ENCODE data around the gene TMC4.

The TMC4 gene

DNA sequence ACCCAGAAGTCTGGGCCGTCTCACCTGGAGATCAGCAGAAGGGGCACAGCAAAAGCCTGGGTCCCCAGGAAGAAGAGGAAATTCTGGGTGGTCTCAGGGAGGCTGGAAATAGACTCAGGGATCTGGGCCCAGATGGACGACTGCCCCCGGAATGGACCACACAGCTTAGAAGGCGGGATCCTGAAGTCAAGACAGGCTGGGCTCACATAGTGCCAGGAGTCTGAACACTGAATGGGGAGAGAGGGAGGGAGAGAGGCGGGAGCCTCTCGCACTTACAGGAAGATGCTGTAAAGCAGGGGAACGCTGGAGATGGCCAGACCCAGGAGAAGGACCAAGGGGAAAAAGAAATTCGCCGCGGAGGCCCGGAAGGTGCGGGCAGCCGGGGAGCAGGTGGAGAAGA, 12.1 kb downstream of the TMC4 start:
- CTCF ChIA-PET: no interaction called here

DNA sequence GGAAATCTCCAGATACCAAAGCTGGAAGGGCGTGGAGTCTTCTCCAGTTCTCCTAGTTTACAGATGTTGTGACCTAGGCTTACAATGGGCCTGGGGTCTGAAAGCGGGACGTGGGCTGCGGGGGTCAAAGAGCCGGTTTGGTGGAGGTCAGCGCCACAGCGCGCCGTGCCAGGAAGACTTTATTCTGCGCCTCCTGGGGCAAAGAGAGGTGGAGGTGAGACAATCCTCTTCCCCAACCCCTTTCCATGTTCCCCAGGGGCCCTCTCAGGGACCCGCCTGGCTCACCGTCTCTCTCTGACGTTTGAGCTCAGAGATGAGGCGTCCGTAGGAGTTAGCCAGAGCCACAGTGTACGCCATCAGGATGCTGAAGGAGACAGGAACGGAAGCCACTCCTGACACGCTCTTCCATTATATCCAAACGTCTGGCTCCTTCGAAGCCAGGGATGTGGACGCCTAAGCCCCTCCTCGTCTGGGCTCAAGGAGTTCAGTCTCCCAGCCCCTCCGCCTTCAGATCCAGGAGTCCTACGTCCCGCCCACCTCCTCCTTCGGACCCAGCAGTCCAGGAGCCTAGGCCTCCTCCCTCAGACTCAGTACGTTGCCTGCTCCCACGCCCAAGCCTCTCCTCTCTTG, 12.7 kb downstream of the TMC4 start:
- Mint-ChIP-seq H3K36me3 (peaks cover 23% of the 10 kb centered on the region), H3K9me3 (no peaks in the 10 kb centered on the region), H3K4me1 (peaks cover 79% of the 10 kb centered on the region), H3K4me3 (peak overlapping the region; percentile 94), H3K27me3 (peaks cover 24% of the 10 kb centered on the region), H3K27ac (peak overlapping the region; percentile 98)
- CTCF ChIA-PET: interaction anchor here (0.6 to 1.4 kb wide), 3 partner anchors 10 to 231 kb away, joined by 3 to 5 read pairs (median 3); partner anchors contain the start of gene MBOAT7
- DNase-seq: peak; percentile 34

More for the DNA sequence above, 12.1 kb downstream of the TMC4 start:
- peaks cover 29% of the 10 kb centered on the region for H3K27me3 Mint-ChIP-seq
- peaks cover 21% of the 10 kb centered on the region for H3K36me3 Mint-ChIP-seq
- H3K4me1 Mint-ChIP-seq: peaks cover 79% of the 10 kb centered on the region
- H3K27ac Mint-ChIP-seq: peak overlapping the region; percentile 98
- H3K9me3 Mint-ChIP-seq: no peaks in the 10 kb centered on the region
- peak overlapping the region; percentile 94 for H3K4me3 Mint-ChIP-seq
- no peak for DNase-seq

DNA sequence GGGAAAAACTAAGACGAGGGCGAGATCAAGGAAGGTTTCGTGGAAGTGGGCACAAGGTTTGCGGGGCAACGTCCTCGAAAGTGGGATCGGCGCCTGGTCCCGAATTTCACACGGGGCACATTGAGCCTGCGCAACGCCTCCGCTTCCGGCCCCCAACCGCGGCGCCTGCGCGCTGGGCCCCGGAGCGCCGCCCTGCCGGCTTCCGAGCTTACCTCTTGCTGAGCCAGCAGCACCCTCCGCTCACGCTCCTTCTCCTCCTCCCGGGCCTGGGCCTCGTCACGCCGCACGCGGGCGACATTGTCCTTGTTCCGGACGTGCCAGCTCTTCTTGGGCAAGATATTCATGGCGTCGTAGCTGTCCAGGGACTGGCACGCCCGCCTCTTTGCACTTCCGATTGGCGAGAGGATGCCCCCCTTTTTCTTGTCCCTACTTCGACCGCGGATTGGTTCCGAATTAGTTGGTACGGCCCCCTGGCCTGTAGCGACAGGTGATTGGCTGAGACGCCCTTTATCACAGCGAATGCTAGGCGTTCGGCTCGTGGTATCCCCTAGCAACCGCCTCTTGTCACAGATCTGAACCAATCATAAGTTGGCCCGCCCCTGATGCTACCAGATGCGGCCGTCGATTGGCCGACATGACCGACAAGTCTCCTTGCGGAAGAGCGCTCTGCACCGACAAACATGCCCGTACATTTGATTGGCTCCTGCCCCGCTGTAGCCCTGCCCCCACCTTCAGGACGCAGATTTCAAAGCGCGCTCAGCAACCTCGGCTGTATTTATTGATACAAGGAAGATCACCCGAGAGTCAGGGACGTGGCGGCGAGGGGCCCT, 13.4 kb downstream of the TMC4 start, which contains the start of gene LENG1:
LENG1 (minus strand) TSS at position 370 of the 830 bp plus-strand sequence; CDS start at position 344, 26 bp downstream.
- Mint-ChIP-seq H3K9me3 (no peaks in the 10 kb centered on the region), H3K4me1 (peaks cover 79% of the 10 kb centered on the region), H3K27me3 (peaks cover 16% of the 10 kb centered on the region), H3K36me3 (peaks cover 29% of the 10 kb centered on the region), H3K4me3 (peak within 1 kb of the TSS; percentile 94), H3K27ac (peak within 1 kb of the TSS; percentile 98)
- peak; percentile 100 for DNase-seq
- CTCF ChIA-PET: interaction anchor here (0.6 to 1.6 kb wide), 7 partner anchors 9 to 232 kb away, joined by 3 to 5 read pairs (median 3); partner anchors contain the start of genes CNOT3 and MBOAT7

DNA sequence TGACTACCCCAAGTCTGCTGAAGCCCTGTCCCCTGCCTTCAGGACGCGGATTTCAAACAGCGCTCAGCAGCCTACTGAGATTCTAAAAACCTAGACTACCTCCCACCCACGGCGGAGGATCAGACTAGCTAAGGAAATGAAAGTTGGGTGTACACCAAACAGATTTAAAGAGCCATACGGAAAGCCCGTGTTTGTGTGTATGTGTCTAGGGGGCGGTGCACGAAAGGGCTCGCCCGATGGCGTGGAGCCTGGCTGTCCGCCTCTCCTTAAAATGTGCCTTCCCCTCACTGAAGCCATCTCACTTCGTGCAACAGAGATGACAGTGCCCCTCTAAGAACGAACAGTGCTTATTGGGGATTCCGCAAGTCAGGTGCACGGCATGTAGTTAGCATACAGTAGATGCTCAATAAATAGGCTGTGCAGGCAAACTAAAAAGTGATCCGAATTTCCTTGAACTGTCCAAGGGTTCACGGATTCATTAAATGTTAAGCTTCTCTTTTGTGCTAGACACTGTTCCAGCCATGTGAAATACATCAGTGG, 14.1 kb downstream of the TMC4 start:
- H3K4me3 Mint-ChIP-seq: peak overlapping the region; percentile 94
- CTCF ChIA-PET: interaction anchor here (1.0 to 1.6 kb wide), 6 partner anchors 10 to 232 kb away, joined by 3 to 5 read pairs (median 4); partner anchors contain the start of genes CNOT3 and MBOAT7
- peaks cover 31% of the 10 kb centered on the region for H3K36me3 Mint-ChIP-seq

DNA sequence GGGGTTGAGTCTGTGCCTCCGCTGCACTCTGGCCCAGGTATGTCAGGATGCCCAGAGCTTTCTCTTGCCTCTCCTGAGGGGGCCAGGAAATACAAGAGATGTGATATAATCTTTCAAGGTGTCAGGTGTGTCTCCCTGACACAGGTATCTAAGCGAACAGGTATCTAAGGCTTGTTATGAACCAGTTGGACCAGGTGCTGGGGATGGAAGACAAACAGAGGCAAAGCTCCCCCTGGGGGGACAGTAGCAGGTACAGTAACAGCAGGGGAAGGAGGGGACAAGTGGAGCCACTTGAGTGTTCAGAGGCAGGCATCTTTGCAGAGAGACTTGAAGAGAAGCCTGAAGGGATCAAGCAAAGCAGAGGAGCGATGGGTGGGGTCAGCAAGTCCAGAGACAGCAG, 16.0 kb downstream of the TMC4 start:
- DNase-seq: no peak
- H3K27ac Mint-ChIP-seq: no peak overlapping the region
- H3K27me3 Mint-ChIP-seq: no peaks in the 10 kb centered on the region
- CTCF ChIA-PET: no interaction called here
- peaks cover 43% of the 10 kb centered on the region for H3K36me3 Mint-ChIP-seq
- H3K4me3 Mint-ChIP-seq: peak overlapping the region; percentile 19
- H3K4me1 Mint-ChIP-seq: peaks cover 64% of the 10 kb centered on the region
- H3K9me3 Mint-ChIP-seq: no peaks in the 10 kb centered on the region

More for the DNA sequence above, 14.1 kb downstream of the TMC4 start:
- peak; percentile 61 for DNase-seq
- Mint-ChIP-seq H3K4me1 (peaks cover 78% of the 10 kb centered on the region), H3K27me3 (peaks cover 11% of the 10 kb centered on the region), H3K9me3 (no peaks in the 10 kb centered on the region), H3K27ac (peak overlapping the region; percentile 98)

DNA sequence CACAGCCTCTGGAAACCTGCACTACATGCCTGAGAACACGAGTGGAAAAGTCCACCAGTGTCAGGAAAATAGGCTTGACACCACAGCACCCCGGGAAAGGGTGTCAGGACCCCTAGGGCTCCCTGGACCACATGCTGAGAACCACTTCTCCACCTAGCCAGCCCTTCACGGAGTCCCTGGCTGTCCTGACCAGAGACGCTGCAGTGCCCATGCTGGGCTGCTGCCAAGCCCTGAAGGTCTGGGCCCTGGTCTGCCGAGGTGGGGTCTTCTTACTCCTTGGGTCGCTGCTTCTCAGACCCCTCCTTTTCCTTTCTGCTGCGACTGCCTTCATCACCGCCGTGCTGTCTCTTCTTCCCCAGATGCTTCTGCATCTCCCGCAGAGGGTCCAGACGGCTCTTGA, 16.5 kb downstream of the TMC4 start:
- CTCF ChIA-PET: no interaction called here
- H3K4me3 Mint-ChIP-seq: no peak overlapping the region

DNA sequence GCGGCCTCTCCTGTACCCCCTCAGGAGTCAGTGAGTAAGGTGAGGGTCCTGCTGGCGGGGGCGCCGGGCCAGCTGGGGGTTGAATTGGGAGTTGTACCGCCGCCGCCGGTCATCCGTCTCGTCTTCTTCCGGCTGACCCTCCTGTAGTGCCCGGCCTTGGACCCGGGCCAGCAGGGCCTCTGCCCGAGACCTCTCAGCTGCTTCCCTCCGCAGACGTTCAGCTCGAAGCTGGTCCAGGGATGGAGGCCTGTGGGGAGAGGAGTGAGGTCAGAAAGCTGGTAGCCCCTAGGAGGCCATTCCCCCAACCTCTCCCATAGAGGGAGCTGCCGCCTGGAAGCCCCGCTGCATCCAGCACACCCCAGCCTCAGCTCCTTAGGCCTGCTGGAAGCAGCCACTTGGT, 17.3 kb downstream of the TMC4 start:
- peaks cover 52% of the 10 kb centered on the region for H3K36me3 Mint-ChIP-seq
- peak overlapping the region; percentile 80 for H3K27ac Mint-ChIP-seq
- peaks cover 57% of the 10 kb centered on the region for H3K4me1 Mint-ChIP-seq
- no peak overlapping the region for H3K4me3 Mint-ChIP-seq
- no peak for DNase-seq
- H3K9me3 Mint-ChIP-seq: no peaks in the 10 kb centered on the region
- CTCF ChIA-PET: no interaction called here
- H3K27me3 Mint-ChIP-seq: no peaks in the 10 kb centered on the region

More for the DNA sequence above, 16.5 kb downstream of the TMC4 start:
- no peak for DNase-seq
- H3K27me3 Mint-ChIP-seq: no peaks in the 10 kb centered on the region
- peak overlapping the region; percentile 49 for H3K27ac Mint-ChIP-seq
- H3K36me3 Mint-ChIP-seq: peaks cover 46% of the 10 kb centered on the region
- H3K4me1 Mint-ChIP-seq: peaks cover 61% of the 10 kb centered on the region
- H3K9me3 Mint-ChIP-seq: no peaks in the 10 kb centered on the region

DNA sequence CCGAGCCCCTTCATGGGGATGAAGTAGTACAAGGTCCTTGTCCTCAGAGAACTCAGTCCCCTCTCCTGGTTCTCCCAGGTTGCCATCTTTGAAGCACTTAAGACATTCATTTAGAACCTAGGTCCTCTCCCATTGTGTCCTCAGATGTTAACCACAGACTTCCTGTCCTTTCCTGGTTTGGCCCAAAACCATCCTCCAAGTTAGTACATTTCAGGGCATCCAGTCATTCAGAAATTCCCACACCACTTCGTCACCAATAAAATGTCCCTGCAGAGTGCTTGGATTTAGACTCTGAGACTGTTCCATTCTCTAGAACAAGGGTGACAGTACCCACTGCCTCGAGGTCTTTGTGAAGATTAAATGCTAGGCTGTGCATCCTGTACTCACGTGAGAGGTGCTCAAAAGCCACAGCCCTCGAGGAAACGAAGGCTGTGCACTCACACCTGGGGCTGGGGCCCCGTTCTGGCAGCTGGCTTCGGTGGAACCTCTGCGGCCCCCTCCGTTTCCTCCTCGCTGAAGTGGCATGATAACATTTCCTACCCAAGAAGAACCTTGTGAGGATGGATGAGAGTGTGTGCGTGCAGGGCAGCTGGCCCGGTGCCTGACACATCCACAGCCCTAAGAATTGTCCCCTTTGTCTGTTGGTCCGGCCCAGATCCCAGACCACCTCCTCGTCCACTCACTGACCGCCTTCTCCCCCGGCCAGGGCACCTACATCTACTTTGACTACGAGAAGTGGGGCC, 18.2 kb downstream of the TMC4 start:
- no peaks in the 10 kb centered on the region for H3K9me3 Mint-ChIP-seq
- H3K4me1 Mint-ChIP-seq: peaks cover 47% of the 10 kb centered on the region
- CTCF ChIA-PET: no interaction called here
- no peaks in the 10 kb centered on the region for H3K27me3 Mint-ChIP-seq
- H3K27ac Mint-ChIP-seq: peak overlapping the region; percentile 91
- peaks cover 57% of the 10 kb centered on the region for H3K36me3 Mint-ChIP-seq
- DNase-seq: peak; percentile 74
- peak overlapping the region; percentile 6 for H3K4me3 Mint-ChIP-seq

DNA sequence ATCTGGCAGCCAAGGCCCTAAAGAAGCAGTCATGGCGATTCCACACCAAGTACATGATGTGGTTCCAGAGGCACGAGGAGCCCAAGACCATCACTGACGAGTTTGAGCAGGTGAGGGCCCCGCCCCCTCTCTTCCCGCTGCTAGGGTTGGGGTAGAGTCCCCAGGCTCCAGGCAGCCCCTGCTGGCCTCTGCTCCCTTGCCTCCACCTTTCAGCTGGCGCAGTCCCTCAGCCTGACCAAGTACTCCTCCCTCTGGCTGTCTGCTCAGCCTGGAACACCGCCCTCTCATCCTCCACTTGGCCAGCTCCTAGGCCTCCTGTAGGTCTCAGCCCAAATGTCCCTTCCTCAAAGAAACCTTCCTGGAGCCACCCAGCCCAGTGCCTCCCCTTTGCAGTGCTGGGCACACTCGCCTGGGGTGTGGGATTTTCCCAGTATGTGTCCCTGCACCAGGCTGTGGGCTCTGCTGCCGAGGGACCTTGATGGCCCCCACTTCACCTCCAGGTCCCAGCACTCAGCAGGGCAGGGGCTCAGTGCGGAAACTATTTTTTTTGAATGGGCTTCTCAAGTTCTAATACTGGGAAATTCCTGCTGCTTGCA, 19.1 kb downstream of the TMC4 start:
- Mint-ChIP-seq H3K4me1 (peaks cover 43% of the 10 kb centered on the region), H3K4me3 (no peak overlapping the region), H3K36me3 (peaks cover 66% of the 10 kb centered on the region), H3K27me3 (no peaks in the 10 kb centered on the region), H3K9me3 (no peaks in the 10 kb centered on the region), H3K27ac (peak overlapping the region; percentile 45)
- DNase-seq: no peak
- CTCF ChIA-PET: no interaction called here

DNA sequence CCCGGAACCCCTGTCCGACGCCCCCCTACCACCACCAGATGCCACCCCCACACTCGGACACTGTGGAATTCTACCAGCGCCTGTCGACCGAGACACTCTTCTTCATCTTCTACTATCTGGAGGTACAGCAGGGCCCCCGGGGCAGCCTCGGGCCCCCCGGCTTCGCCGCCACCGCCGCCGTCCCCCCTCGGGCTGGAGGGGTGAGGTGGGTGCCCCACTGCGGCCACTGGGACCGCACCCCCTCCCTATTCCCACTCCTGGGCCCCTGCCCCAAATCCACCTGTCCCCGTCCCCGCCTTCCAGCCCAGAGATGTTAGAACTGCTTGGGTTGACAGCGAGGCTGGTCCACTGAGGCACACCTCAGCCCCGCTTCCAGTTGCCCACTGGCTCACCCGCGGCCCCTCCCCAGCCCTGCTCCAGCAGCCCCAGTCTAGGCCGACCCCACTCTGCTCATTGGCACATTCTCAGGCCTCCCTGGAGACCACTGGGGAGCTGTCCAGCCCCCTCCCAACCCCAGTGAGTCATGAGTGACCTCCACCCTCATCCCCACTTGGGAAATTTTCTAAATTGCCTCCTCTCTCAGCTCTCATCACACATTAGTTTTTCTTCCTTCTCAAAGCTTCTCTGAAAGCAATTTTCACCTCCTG, 20.0 kb downstream of the TMC4 start:
- H3K27me3 Mint-ChIP-seq: no peaks in the 10 kb centered on the region
- H3K4me3 Mint-ChIP-seq: no peak overlapping the region
- CTCF ChIA-PET: no interaction called here
- peaks cover 67% of the 10 kb centered on the region for H3K36me3 Mint-ChIP-seq
- H3K27ac Mint-ChIP-seq: no peak overlapping the region
- H3K9me3 Mint-ChIP-seq: no peaks in the 10 kb centered on the region
- DNase-seq: no peak
- peaks cover 35% of the 10 kb centered on the region for H3K4me1 Mint-ChIP-seq

DNA sequence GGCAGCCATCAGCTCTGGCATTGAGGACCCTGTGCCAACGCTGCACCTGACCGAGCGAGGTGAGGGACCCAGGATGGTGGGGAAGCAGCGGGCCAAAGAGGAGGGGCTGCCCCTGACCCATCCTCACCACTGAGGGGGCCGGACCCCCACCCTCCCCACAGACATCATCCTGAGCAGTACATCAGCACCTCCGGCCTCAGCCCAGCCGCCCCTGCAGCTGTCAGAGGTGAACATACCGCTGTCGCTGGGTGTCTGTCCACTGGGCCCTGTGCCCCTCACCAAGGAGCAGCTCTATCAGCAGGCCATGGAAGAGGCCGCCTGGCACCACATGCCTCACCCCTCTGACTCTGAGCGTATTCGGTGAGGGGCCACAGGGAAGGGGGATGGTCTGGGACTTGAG, 20.7 kb downstream of the TMC4 start:
- CTCF ChIA-PET: no interaction called here
- H3K9me3 Mint-ChIP-seq: no peaks in the 10 kb centered on the region
- H3K27ac Mint-ChIP-seq: no peak overlapping the region
- H3K36me3 Mint-ChIP-seq: peaks cover 67% of the 10 kb centered on the region
- H3K4me3 Mint-ChIP-seq: no peak overlapping the region
- H3K4me1 Mint-ChIP-seq: peaks cover 30% of the 10 kb centered on the region
- no peak for DNase-seq
- no peaks in the 10 kb centered on the region for H3K27me3 Mint-ChIP-seq

DNA sequence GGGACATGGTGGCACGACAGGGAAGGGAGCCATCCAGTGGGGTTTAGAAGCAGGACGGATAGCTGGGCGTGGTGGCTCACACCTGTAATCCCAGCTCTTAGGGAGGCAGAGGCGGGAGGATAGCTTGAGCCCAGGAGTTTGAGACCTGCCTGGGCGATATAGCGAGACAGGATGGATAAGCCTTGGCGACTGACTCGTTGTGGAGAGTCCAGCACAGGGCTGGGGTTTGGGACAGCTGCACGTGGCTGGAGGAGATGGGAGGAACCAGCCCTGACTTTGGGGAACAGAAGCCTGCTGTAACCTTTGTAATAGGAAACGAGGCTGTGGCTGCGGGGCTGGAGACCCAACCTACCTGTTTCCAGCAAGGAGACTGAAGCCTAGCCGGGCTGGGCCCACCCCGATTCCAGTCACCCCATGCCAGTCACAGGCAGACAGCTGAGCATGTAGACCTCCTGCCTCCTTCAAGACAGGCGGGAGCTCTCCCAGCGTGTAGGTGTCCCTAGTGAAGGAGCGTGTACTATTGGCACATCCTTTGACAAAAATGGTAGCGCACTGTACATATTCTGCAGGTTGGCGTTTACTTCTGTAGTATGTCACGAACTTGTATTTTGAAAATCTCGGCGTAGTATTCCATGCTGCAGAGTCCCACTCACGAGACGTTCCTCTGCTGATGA, 21.5 kb downstream of the TMC4 start:
- H3K4me3 Mint-ChIP-seq: no peak overlapping the region
- H3K27ac Mint-ChIP-seq: no peak overlapping the region
- H3K27me3 Mint-ChIP-seq: no peaks in the 10 kb centered on the region
- DNase-seq: no peak
- H3K4me1 Mint-ChIP-seq: peaks cover 23% of the 10 kb centered on the region
- CTCF ChIA-PET: no interaction called here
- peaks cover 68% of the 10 kb centered on the region for H3K36me3 Mint-ChIP-seq
- H3K9me3 Mint-ChIP-seq: no peaks in the 10 kb centered on the region
